HL-60 (cell line): ENCODE results near the gene DCTN1.

Experiments used
- CTCF ChIP-seq: IDR thresholded peaks from one replicate; pipeline ENCODE4 v1.5.1; 2011; ENCODE audit warnings: low read length, control low read depth, inconsistent platforms; ENCODE audit not compliant: insufficient read depth
- GABPA ChIP-seq: IDR thresholded peaks from 2 replicates; pipeline ENCODE4 v1.6.1; 2012; ENCODE audit warnings: low read depth
- POLR2AphosphoS5 ChIP-seq: IDR thresholded peaks from 2 replicates; pipeline ENCODE4 v1.6.1; 2012; ENCODE audit warnings: low read depth
- SPI1 ChIP-seq: IDR thresholded peaks from 2 replicates; pipeline ENCODE4 v1.6.1; 2012; ENCODE audit warnings: low read depth, mild to moderate bottlenecking, borderline replicate concordance
- TF ChIP-seq, protein P1 (sequence below): IDR thresholded peaks from 2 replicates; pipeline ENCODE4 v1.6.1; 2012; ENCODE audit warnings: low read depth; ENCODE audit not compliant: insufficient replicate concordance

DNA sequence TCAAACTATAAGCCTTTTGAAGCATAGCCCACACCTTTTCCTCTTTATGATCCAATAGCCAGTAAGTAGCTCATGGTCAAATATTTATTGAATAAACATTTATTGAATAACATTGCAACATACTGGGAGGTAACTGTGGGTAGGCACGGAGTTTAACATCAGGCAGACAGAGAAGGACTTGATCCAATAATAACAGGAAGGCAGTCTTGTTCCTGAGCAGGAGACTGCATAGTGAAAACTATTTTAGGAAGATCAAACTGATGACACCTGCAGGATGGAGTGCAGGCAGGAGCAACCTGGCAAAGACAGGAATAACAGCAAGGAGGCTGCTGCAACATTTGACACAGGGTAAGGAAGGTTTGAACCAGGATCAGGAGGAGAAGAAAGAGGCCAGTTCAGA, 3.1 kb upstream of the DCTN1 start:
- TF ChIP-seq GABPA = no peak
- TF ChIP-seq CTCF = no peak
- TF ChIP-seq, protein P1, sequence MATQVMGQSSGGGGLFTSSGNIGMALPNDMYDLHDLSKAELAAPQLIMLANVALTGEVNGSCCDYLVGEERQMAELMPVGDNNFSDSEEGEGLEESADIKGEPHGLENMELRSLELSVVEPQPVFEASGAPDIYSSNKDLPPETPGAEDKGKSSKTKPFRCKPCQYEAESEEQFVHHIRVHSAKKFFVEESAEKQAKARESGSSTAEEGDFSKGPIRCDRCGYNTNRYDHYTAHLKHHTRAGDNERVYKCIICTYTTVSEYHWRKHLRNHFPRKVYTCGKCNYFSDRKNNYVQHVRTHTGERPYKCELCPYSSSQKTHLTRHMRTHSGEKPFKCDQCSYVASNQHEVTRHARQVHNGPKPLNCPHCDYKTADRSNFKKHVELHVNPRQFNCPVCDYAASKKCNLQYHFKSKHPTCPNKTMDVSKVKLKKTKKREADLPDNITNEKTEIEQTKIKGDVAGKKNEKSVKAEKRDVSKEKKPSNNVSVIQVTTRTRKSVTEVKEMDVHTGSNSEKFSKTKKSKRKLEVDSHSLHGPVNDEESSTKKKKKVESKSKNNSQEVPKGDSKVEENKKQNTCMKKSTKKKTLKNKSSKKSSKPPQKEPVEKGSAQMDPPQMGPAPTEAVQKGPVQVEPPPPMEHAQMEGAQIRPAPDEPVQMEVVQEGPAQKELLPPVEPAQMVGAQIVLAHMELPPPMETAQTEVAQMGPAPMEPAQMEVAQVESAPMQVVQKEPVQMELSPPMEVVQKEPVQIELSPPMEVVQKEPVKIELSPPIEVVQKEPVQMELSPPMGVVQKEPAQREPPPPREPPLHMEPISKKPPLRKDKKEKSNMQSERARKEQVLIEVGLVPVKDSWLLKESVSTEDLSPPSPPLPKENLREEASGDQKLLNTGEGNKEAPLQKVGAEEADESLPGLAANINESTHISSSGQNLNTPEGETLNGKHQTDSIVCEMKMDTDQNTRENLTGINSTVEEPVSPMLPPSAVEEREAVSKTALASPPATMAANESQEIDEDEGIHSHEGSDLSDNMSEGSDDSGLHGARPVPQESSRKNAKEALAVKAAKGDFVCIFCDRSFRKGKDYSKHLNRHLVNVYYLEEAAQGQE = no peak
- TF ChIP-seq POLR2AphosphoS5 = no peak
- TF ChIP-seq SPI1 = no peak
